CD1c-positive myeloid dendritic cell (primary cell): ENCODE results near the gene RHBDF2.
"Not testable (repeated sequence)": the region's sequence is repeated elsewhere in the genome, so short reads cannot be mapped to it uniquely, and the experiment has no call there.

Experiments used
- DNase-seq: peaks from one replicate; pipeline ENCODE4 v3.0.0-alpha.2; 2016; ENCODE audit errors: extremely low spot score

Gene RHBDF2

GRCh38 chr17:76538281-76538931 lies 37.2 kb upstream of the RHBDF2 start:
- DNase-seq, result peak; percentile 25

- peak; percentile 11 for DNase-seq
These were observed 36.5 kb upstream of the RHBDF2 start, which contains the start of gene CYGB for GRCh38 chr17:76537578-76538280. Gene CYGB (minus strand): TSS chr17:76537709. CDS start chr17:76537542, 167 bp downstream.

GRCh38 chr17:76537288-76537577 lies 36.0 kb upstream of the RHBDF2 start:
- peak; percentile 20 for DNase-seq

- no peak for DNase-seq
These were observed 35.5 kb upstream of the RHBDF2 start for GRCh38 chr17:76536511-76537287.

- DNase-seq, result no peak
These were observed 34.7 kb upstream of the RHBDF2 start for GRCh38 chr17:76535788-76536510.

- peak; percentile 29 for DNase-seq
These were observed 33.9 kb upstream of the RHBDF2 start for GRCh38 chr17:76534831-76535732.

- not testable (repeated sequence) for DNase-seq
These were observed 32.6 kb upstream of the RHBDF2 start for GRCh38 chr17:76533640-76534359.

- DNase-seq, result no peak
These were observed 30.9 kb upstream of the RHBDF2 start for GRCh38 chr17:76532072-76532651.

- DNase-seq, result no peak
These were observed 30.3 kb upstream of the RHBDF2 start for GRCh38 chr17:76531486-76532038.

GRCh38 chr17:76530811-76531485 lies 29.7 kb upstream of the RHBDF2 start:
- no peak for DNase-seq

- peak; percentile 66 for DNase-seq
These were observed 29.0 kb upstream of the RHBDF2 start for GRCh38 chr17:76530095-76530723.

- DNase-seq, result peak; percentile 63
These were observed 28.2 kb upstream of the RHBDF2 start for GRCh38 chr17:76529224-76530094.

- DNase-seq, result no peak
These were observed 27.5 kb upstream of the RHBDF2 start for GRCh38 chr17:76528528-76529223.

- no peak for DNase-seq
These were observed 26.9 kb upstream of the RHBDF2 start for GRCh38 chr17:76528156-76528527.

- DNase-seq, result peak; percentile 39
These were observed 26.3 kb upstream of the RHBDF2 start for GRCh38 chr17:76527430-76528111.

GRCh38 chr17:76527016-76527415 lies 25.8 kb upstream of the RHBDF2 start:
- DNase-seq, result not testable (repeated sequence)

GRCh38 chr17:76525513-76525833 lies 24.2 kb upstream of the RHBDF2 start:
- not testable (repeated sequence) for DNase-seq
